ENCODE measurements around the gene CDC42BPA.

CDC42BPA gene

DNA sequence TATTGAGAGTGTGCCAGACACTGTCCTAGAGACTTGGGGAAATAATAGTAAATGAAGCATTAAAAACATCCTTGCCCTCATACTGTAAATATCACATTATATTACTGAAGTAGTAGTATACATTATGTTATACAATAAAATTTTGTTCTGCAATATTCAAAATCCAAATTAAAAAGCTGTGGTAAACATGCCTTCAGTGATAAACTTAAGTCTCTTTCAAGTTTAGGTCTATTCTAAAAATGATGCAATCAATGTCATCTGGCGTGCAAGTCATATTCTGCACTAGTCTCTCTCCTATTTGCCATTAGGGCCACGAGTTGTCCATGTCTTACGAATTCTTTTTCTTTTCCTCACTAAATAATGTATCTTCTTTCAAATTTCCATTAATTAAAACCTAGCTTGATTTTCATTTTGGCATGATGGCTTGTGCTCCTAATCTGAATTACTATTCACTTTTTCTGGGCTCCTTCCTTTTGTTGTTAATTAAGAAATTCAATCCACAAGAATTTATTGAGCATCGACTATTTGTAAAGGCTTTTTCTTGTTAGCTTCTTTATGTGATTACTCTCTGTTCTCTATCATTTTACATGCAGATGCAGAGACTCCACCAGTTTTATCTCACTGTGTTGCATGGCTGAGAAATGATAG lies 247.5 kb downstream of the CDC42BPA start:
- Histone ChIP-seq H3K9ac (ENCODE audit: low read length) (no peak overlapping the region), H3K4me1 (ENCODE audit: control insufficient read depth, insufficient read depth, low read length) (no peaks in the 10 kb centered on the region), H3K4me3 (ENCODE audit: low read length) (no peak overlapping the region), H3K27me3 (ENCODE audit: control insufficient read depth, insufficient read depth, low read length) (no peaks in the 10 kb centered on the region), H3K36me3 (ENCODE audit: control insufficient read depth, insufficient read depth, low read length) (no peaks in the 10 kb centered on the region), H3K27ac (ENCODE audit: low read depth, low read length) (no peak overlapping the region)

DNA sequence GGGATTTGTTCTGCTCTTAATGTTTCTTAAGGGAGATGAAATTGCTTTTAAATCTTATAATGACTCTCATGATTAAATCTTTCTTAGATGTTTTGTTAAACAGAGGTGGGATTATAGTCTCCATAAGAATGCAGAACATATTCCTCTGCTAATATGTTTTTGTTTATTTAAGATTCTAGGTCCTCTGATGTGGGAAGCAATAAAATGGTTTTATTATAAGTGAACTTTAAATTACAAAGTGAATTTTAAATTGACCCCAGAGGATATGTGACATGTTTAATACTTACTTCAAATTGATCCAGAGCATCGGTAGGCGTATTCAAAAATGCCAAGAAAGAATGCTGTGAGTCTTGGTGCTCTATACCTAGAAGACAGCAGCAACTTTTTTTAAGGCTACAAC lies 248.8 kb downstream of the CDC42BPA start:
- H3K9ac ChIP-seq (ENCODE audit: low read length): no peak overlapping the region
- H3K27ac ChIP-seq (ENCODE audit: low read depth, low read length): no peak overlapping the region
- H3K27me3 ChIP-seq (ENCODE audit: control insufficient read depth, insufficient read depth, low read length): no peaks in the 10 kb centered on the region
- no peak overlapping the region for H3K4me3 ChIP-seq (ENCODE audit: low read length)
- H3K36me3 ChIP-seq (ENCODE audit: control insufficient read depth, insufficient read depth, low read length): no peaks in the 10 kb centered on the region
- H3K4me1 ChIP-seq (ENCODE audit: control insufficient read depth, insufficient read depth, low read length): no peaks in the 10 kb centered on the region

DNA sequence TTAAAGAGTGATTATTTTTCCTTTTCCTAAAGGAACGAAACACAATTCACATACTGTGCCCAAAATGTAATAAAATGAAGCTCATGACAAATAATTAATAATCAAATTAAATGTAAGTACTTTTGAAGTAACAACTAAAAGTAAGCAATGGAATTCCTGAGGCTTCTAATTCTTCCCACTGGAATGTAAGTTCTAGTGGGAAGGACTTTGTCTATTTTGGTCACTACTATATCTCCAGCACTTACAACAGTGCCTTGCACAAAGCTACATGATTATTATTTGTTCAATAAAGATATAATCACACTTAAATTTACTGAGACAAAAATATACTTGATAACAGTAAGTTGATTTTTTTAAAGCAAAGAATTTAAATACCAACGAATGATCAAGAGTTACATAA lies 249.4 kb downstream of the CDC42BPA start:
- H3K36me3 ChIP-seq (ENCODE audit: control insufficient read depth, insufficient read depth, low read length): no peaks in the 10 kb centered on the region
- H3K9ac ChIP-seq (ENCODE audit: low read length): no peak overlapping the region
- no peaks in the 10 kb centered on the region for H3K4me1 ChIP-seq (ENCODE audit: control insufficient read depth, insufficient read depth, low read length)
- no peak overlapping the region for H3K27ac ChIP-seq (ENCODE audit: low read depth, low read length)
- no peaks in the 10 kb centered on the region for H3K27me3 ChIP-seq (ENCODE audit: control insufficient read depth, insufficient read depth, low read length)
- H3K4me3 ChIP-seq (ENCODE audit: low read length): no peak overlapping the region

DNA sequence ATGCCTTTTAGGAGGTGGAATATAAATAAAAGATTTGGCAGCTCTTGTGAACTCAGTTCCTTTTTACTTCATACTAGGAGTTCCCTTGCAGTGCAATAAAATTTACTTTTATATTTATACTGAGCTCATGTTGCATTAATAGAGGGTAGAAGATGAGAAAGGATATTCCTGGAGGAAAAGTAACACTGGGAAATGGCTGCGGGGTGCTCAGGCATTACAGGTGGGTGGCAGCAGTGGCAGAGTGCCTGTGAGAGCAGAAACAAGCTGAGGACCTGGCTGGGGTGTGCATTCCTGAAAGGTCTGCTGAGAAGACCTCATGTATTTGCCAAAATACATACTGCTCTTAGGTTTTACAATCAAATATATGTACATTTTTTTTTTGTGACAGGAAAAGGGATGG lies 251.3 kb downstream of the CDC42BPA start:
- no peaks in the 10 kb centered on the region for H3K4me1 ChIP-seq (ENCODE audit: control insufficient read depth, insufficient read depth, low read length)
- no peak overlapping the region for H3K9ac ChIP-seq (ENCODE audit: low read length)
- H3K36me3 ChIP-seq (ENCODE audit: control insufficient read depth, insufficient read depth, low read length): no peaks in the 10 kb centered on the region
- H3K4me3 ChIP-seq (ENCODE audit: low read length): no peak overlapping the region
- H3K27me3 ChIP-seq (ENCODE audit: control insufficient read depth, insufficient read depth, low read length): no peaks in the 10 kb centered on the region
- no peak overlapping the region for H3K27ac ChIP-seq (ENCODE audit: low read depth, low read length)

DNA sequence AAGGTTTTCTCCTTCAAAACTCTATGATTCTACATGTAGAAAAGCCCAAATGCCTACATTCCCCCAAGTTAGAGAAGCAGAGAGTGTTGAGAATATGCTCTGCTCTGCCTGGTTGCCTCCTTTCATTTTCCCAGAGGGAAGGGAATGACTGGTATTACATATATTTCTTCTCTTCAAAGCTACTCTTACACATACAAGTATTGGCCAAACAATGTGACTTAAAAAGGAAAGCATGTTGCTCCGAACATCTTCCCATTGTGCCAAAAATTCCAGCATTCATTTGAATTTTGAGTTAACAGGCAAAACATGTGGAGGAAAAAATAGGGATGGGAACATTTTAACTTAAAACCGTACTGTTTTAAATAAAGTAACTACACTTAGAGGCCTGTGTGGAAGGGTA lies 253.0 kb downstream of the CDC42BPA start:
- H3K27ac ChIP-seq (ENCODE audit: low read depth, low read length): no peak overlapping the region
- no peak overlapping the region for H3K9ac ChIP-seq (ENCODE audit: low read length)
- H3K4me3 ChIP-seq (ENCODE audit: low read length): no peak overlapping the region
- H3K4me1 ChIP-seq (ENCODE audit: control insufficient read depth, insufficient read depth, low read length): no peaks in the 10 kb centered on the region
- no peaks in the 10 kb centered on the region for H3K36me3 ChIP-seq (ENCODE audit: control insufficient read depth, insufficient read depth, low read length)
- H3K27me3 ChIP-seq (ENCODE audit: control insufficient read depth, insufficient read depth, low read length): no peaks in the 10 kb centered on the region

DNA sequence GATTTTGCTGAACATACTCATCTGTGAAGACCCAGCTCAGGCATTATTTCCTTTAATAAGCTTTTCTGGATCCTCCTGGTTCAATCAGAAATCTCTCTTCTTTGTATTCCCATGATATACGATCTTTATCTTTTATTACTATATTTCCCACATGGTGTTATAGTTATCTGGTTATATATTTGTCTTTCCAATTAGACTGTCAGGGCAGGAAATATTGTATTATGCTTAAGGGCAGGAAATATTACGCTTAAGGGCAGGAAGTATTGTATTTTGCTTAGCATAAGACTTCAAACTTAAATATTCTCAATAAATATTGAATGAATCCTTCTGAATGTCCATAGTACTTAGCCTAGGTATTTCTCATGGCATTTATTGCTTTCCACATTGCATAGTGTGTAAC lies 256.0 kb downstream of the CDC42BPA start:
- H3K36me3 ChIP-seq (ENCODE audit: control insufficient read depth, insufficient read depth, low read length): no peaks in the 10 kb centered on the region

DNA sequence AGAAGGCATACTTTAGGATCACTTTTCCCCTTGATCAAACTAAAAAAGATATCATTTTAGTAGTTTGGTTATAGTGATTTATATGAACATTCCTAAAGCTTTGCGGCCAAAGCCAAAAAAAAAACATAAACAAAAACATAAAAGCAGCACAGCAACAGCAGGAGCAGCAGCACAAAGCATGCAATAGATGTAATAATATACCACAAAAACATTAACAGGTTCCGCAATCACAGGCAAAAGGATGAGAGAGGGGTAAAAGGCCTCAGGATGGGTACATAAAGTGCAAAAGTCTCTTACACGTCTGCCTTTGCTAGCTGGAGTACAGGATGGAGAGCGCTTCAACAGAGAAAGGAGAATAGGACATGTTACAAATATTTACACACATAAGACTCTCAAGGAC lies 259.2 kb downstream of the CDC42BPA start:
- H3K4me1 ChIP-seq (ENCODE audit: control insufficient read depth, insufficient read depth, low read length): no peaks in the 10 kb centered on the region
- H3K4me3 ChIP-seq (ENCODE audit: low read length): no peak overlapping the region
- no peak overlapping the region for H3K27ac ChIP-seq (ENCODE audit: low read depth, low read length)
- H3K9ac ChIP-seq (ENCODE audit: low read length): no peak overlapping the region
- no peaks in the 10 kb centered on the region for H3K27me3 ChIP-seq (ENCODE audit: control insufficient read depth, insufficient read depth, low read length)
- H3K36me3 ChIP-seq (ENCODE audit: control insufficient read depth, insufficient read depth, low read length): no peaks in the 10 kb centered on the region

More for the DNA sequence above, 256.0 kb downstream of the CDC42BPA start:
- H3K4me3 ChIP-seq (ENCODE audit: low read length): no peak overlapping the region
- H3K4me1 ChIP-seq (ENCODE audit: control insufficient read depth, insufficient read depth, low read length): no peaks in the 10 kb centered on the region
- no peak overlapping the region for H3K27ac ChIP-seq (ENCODE audit: low read depth, low read length)
- no peaks in the 10 kb centered on the region for H3K27me3 ChIP-seq (ENCODE audit: control insufficient read depth, insufficient read depth, low read length)
- H3K9ac ChIP-seq (ENCODE audit: low read length): no peak overlapping the region

- no peaks in the 10 kb centered on the region for H3K36me3 ChIP-seq (ENCODE audit: control insufficient read depth, insufficient read depth, low read length)
- H3K4me3 ChIP-seq (ENCODE audit: low read length): no peak overlapping the region
- no peak overlapping the region for H3K9ac ChIP-seq (ENCODE audit: low read length)
- no peak overlapping the region for H3K27ac ChIP-seq (ENCODE audit: low read depth, low read length)
- no peaks in the 10 kb centered on the region for H3K4me1 ChIP-seq (ENCODE audit: control insufficient read depth, insufficient read depth, low read length)
- H3K27me3 ChIP-seq (ENCODE audit: control insufficient read depth, insufficient read depth, low read length): no peaks in the 10 kb centered on the region
Measured at GRCh38 chr1:227058321-227058751, 260.0 kb downstream of the CDC42BPA start.

DNA sequence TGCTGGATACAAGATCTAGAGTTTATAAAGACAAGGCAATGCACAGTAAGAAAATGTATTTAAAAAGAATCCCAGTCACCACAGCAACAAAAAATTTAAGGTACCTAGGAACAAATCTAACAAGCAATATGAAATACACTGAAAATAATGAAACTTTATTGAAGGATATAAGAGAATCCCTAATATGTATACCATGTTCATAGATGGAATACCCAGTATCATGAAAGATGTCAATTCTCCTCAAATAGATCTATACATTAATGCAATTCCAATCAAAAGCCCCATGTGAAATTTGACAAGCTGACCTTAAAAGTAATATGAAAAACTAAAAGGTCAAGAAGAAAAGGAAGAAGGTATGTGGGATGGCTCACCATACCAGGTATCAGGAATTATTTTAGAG lies 269.0 kb downstream of the CDC42BPA start:
- Histone ChIP-seq H3K4me3 (ENCODE audit: low read length) (no peak overlapping the region), H3K36me3 (ENCODE audit: control insufficient read depth, insufficient read depth, low read length) (peaks cover 4% of the 10 kb centered on the region), H3K27ac (ENCODE audit: low read depth, low read length) (no peak overlapping the region), H3K27me3 (ENCODE audit: control insufficient read depth, insufficient read depth, low read length) (no peaks in the 10 kb centered on the region), H3K4me1 (ENCODE audit: control insufficient read depth, insufficient read depth, low read length) (no peaks in the 10 kb centered on the region), H3K9ac (ENCODE audit: low read length) (no peak overlapping the region)

- Histone ChIP-seq H3K4me1 (ENCODE audit: control insufficient read depth, insufficient read depth, low read length) (no peaks in the 10 kb centered on the region), H3K27me3 (ENCODE audit: control insufficient read depth, insufficient read depth, low read length) (no peaks in the 10 kb centered on the region), H3K4me3 (ENCODE audit: low read length) (no peak overlapping the region), H3K9ac (ENCODE audit: low read length) (no peak overlapping the region), H3K27ac (ENCODE audit: low read depth, low read length) (no peak overlapping the region), H3K36me3 (ENCODE audit: control insufficient read depth, insufficient read depth, low read length) (peaks cover 3% of the 10 kb centered on the region)
Measured at GRCh38 chr1:227043755-227044154, 274.5 kb downstream of the CDC42BPA start.

DNA sequence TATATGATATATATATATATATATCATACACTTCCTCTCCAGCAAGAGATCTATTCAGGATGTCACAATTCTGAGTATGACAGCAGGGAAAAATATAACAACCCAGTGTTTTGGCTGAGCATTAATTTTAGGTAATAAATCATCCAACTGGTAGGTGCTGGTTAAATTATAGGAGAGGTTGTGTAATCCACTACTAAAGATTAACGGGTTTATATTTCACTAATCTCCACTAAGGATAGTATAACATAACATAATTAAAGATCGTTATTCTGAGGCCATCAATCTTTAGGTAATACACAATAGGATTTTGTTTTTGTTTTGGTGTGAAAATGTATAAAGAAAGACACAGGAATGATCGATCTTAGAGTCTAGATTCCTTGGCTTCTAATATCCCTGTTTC lies 276.0 kb downstream of the CDC42BPA start:
- H3K27ac ChIP-seq (ENCODE audit: low read depth, low read length): no peak overlapping the region
- no peak overlapping the region for H3K9ac ChIP-seq (ENCODE audit: low read length)
- peaks cover 6% of the 10 kb centered on the region for H3K36me3 ChIP-seq (ENCODE audit: control insufficient read depth, insufficient read depth, low read length)
- H3K4me3 ChIP-seq (ENCODE audit: low read length): no peak overlapping the region
- H3K4me1 ChIP-seq (ENCODE audit: control insufficient read depth, insufficient read depth, low read length): no peaks in the 10 kb centered on the region
- no peaks in the 10 kb centered on the region for H3K27me3 ChIP-seq (ENCODE audit: control insufficient read depth, insufficient read depth, low read length)

GRCh38 chr1:227038401-227038800 lies 279.9 kb downstream of the CDC42BPA start:
- Histone ChIP-seq H3K9ac (ENCODE audit: low read length) (no peak overlapping the region), H3K27ac (ENCODE audit: low read depth, low read length) (no peak overlapping the region), H3K4me3 (ENCODE audit: low read length) (no peak overlapping the region), H3K36me3 (ENCODE audit: control insufficient read depth, insufficient read depth, low read length) (peaks cover 3% of the 10 kb centered on the region), H3K27me3 (ENCODE audit: control insufficient read depth, insufficient read depth, low read length) (no peaks in the 10 kb centered on the region), H3K4me1 (ENCODE audit: control insufficient read depth, insufficient read depth, low read length) (no peaks in the 10 kb centered on the region)

DNA sequence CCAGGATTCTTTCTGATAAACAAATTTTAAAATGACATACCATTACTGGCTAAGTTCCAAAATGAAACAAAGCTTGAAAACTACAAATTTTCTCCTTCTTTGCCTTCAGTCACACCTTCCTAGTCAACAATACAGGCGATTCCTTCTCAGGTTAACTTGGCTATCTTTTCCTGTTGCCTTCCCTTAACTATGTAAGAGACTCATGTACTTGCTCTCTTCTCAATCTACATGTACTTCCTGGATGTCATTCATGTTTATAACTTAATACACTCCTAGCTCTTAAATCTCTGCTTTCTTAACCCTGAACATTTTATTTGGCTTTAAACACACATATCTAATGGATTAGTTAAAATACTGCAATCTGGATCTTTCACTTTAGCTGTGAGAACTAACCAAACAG lies 281.2 kb downstream of the CDC42BPA start:
- H3K27me3 ChIP-seq (ENCODE audit: control insufficient read depth, insufficient read depth, low read length): no peaks in the 10 kb centered on the region
- H3K4me1 ChIP-seq (ENCODE audit: control insufficient read depth, insufficient read depth, low read length): no peaks in the 10 kb centered on the region
- H3K27ac ChIP-seq (ENCODE audit: low read depth, low read length): no peak overlapping the region
- no peak overlapping the region for H3K4me3 ChIP-seq (ENCODE audit: low read length)
- H3K36me3 ChIP-seq (ENCODE audit: control insufficient read depth, insufficient read depth, low read length): peaks cover 7% of the 10 kb centered on the region
- H3K9ac ChIP-seq (ENCODE audit: low read length): no peak overlapping the region

Data from rectal smooth muscle tissue (tissue), 1 donor.